LHCN-M2 (cell line): Measurements from ENCODE around the gene SNAP47. TPM values are rescaled to one million over a fixed set of nuclear protein-coding genes. Genes with fewer than 3 reads are reported as not detected.

Experiments
- DNase-seq: peaks from one replicate; pipeline ENCODE4 v3.0.0-alpha.2; 2012; ENCODE audit warnings: low read depth
- total RNA-seq: library from RNA; depleted of rRNA; stranded (reverse); fragments of >200 nt; gene quantifications from 2 replicates; pipeline ENCODE4 v1.2.3, GENCODE V29; 2014

The SNAP47 gene
- total RNA-seq, 1 experiment from 2014 or later = 48.5 TPM

GRCh38 chr1:227748496-227749182, 13.4 kb downstream of the SNAP47 start:
- no peak for DNase-seq

DNA sequence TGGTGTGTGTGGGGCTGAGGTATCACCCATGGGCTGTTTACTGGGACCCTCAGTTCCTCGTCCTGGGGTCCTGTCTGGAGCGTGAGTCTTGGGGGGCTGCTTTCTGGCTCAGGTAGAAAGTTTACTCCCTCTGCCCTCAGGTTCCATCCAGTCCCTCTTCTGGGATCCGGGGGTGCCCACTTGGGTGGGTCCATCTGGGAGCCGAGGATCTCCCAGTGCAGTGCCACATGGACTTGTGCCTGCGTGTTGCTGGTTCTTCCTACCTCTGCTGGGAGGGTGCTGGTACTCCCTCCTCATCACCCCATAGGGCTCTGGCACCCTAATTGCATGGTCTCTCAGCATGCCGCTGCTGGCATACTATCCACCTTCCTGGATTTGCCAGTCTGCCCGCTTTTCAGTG, 14.0 kb downstream of the SNAP47 start:
- no peak for DNase-seq

GRCh38 chr1:227749916-227750710, 14.9 kb downstream of the SNAP47 start:
- no peak for DNase-seq

GRCh38 chr1:227753999-227754711, 18.9 kb downstream of the SNAP47 start:
- peak; percentile 56 for DNase-seq

- DNase-seq = no peak
These were observed 19.7 kb downstream of the SNAP47 start for GRCh38 chr1:227754958-227755357.

DNA sequence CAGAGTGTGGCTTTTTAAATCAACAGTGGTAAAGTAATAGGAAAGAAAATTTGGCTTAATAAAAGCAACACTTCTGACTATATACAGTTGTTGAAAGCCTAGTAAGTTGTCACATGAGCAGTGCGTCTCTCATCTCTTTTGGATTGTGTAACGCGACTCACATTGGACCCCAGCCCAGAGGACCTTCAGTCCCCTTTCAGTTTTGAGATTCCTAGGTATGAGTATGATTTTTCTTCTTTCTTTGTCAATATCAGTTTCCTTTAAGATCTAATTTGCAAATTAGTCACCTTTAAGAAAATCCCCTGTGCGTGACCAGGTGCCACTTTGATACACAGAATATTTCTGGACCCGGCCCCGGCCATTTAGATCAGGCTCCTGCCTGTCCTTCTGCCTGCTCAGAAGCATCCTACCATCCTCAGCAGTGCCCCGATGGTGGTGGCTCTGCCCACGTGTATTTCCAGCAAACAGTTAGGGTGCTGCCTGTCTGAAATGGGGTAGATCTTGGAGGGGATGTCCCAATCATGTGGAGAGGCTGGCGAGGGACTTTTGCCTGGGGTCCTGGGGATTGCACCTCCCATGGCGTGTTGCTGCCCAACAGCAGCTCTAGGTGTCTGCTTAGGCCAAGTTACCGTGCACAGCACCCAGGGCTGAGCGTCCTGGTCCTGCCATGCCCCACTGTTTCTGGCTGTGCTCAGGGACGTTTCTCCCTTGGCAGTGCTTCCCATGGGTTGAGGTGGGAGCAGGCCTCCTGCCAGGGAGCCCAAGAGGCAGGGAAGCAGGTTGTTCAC, 21.1 kb downstream of the SNAP47 start:
- DNase-seq = no peak

DNA sequence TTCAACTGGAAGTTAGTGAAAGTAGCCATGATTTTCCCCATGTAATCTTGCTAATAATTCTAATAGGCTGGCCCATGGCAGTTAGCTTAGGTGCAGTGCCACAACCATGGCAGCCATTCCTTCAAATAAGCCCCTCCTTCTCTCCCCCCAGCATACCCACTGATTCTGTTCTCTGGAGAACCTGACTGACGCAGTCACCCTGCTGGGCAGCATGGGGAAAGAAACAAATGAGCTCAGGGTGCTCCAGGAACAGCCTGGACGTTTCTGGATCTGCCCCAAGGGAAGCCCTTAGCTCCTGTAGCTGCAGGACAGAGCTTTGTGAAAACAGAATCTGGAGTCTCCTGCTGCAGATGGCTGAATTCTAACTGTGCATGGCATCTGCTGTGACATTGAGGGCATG, 22.5 kb downstream of the SNAP47 start:
- no peak for DNase-seq

DNA sequence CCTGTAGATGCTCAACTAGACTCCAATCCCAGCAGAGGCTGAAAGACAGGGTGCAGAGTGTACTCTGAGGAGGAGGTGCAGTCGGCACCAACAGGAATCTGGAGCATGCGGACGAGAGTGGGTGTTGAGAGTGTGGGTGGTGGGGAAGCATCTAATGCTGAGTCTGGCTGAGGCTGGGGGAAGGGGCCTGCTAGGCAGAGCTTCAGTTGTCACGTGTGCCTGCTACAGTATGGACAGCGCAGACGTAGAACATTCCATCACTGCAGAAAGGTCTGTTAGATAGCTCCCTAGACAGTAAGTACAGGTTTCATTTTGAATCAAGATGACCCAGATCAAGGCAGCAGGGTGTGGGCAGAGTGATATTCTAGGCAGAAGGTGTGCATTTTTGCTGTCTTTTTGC, 23.1 kb downstream of the SNAP47 start:
- DNase-seq = no peak

DNA sequence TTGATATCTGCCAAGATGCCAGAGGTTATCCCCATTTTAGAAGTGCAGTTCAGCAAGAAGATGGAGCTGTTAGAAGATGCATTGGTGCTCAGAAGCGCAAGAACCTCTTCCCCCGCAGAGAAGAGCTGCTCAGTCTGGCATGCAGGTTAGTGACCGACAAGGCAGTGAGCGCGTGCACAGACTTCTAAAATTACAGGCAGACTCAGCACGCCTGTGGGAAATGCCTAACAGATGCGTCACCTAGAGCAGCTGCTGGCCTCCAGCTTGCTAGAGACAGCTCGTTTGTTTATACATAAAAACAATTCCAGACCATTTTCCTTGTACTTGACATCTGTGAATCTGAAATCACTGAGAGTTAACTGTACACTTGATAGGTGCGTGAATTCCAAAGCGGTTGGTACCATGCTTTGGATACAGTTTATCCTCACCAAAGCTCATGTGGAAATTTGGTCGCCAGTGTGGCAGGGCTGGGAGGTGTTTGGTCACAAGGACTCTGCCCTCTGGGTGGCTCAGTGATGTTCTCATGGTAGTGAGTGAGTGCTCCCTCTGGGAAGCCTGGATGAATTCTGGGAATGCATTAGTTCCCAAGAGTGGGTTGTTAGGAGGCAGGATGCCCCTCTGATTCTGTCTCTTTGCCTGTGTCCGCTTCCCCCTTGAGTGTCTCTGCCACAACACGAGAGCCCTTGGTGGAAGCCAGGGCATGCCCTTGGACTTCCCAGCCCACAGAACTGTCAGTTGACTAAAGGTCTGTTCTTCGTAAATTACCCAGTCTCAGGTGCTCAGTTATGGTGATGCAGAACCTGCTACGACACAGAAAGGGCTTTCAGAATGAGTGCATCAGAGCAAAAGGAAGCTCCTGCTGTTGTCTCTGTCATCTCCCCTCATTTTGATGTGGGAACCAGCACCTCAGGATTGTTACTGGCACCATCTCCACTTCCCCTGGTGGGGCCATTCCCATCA, 24.4 kb downstream of the SNAP47 start:
- DNase-seq = peak; percentile 99

DNA sequence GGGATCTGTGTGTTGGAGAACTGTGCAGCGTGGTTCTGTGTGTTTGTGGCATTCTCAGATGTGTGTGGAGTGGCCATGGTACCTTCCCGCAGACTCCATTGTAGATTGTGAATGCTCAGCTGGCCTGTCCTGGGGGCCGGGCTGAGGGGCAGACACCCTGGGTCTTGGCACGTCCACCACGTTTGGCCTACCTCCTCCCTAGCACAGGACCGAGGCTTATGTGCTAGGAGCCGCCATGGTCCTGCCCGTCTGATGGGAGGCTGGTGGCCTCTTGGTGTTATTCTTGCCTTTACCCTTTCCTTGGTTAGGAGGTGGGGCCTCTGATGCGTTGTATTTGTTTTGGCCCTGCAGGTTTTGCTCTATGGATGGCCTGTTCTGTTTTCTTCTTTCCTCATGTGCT, 25.1 kb downstream of the SNAP47 start:
- DNase-seq = no peak

- DNase-seq = no peak
These were observed 26.5 kb downstream of the SNAP47 start for GRCh38 chr1:227761621-227762230.

DNA sequence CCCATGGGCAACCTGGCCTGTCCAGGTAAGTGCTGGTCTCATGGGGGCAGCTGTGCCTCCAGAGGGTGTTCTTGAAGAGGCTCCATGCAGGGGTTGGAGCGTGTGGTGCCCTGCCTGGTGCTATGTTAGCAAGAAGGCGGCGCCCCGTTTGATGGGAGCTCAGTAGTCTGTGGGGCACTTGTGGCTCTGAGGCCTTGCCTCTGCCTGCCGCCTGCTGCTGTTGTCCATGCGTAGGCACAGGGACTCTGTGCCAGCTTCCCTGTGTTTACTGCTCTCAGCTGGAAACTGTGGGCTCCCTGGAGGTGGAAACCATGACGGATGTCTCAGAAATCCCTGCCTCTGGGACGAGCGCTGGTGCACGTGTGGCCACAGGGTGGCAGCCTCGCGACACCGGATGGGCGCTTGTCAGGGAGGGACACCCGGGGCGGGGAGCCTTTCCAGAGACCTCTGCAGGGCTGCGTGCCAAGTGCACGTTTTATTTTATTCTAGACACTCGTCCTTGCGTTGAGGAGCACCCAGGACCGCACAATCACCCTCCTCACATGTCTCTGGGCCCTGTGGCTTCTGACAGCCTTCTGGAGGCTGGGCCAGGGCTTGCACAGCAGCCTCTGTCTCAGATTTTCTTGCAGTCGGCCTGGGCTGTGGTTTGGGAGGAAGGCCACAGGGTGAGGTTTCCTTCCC, 27.1 kb downstream of the SNAP47 start:
- DNase-seq = peak; percentile 80

GRCh38 chr1:227763246-227764018, 28.2 kb downstream of the SNAP47 start:
- no peak for DNase-seq

DNA sequence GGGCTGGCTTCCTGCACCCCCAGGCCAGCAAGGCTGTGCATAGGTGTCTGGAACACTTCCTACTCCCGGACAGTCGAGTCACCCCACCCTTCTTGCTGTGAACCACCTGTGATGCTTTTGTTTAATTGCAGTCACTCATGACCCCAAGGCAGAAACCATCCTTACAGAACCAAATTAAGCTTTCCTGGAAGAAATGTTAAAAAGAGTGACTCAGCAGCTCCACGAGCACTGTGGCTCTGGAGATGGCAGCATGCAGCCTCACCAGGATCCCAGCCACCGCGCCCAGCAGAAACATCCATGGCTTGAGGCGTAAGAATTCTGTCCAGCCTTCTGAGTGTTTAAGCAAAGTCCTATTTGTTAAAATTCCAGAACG, 28.8 kb downstream of the SNAP47 start:
- peak; percentile 30 for DNase-seq

GRCh38 chr1:227765261-227766014, 30.2 kb downstream of the SNAP47 start:
- DNase-seq = no peak

GRCh38 chr1:227766015-227766634, 30.9 kb downstream of the SNAP47 start:
- DNase-seq = peak; percentile 58

- no peak for DNase-seq
These were observed 31.5 kb downstream of the SNAP47 start for GRCh38 chr1:227766653-227767277.
